ELF-1 (cell line): ENCODE results near the gene ZNRF1.

Experiments used
- DNase-seq: peaks from one replicate; pipeline ENCODE4 v3.0.0-alpha.2; 2016; ENCODE audit warnings: low read depth, low spot score

Gene ZNRF1

GRCh38 chr16:75147968-75148310 lies 149.1 kb downstream of the ZNRF1 start:
- DNase-seq, result no peak

- DNase-seq, result peak; percentile 96
Observed at GRCh38 chr16:75148311-75149195, 149.7 kb downstream of the ZNRF1 start, which contains the start of gene ZFP1. TSS of gene ZFP1 (plus strand) at chr16:75148524. CDS start at chr16:75152952, 4,428 bp downstream.

GRCh38 chr16:75151798-75152197 lies 153.0 kb downstream of the ZNRF1 start:
- no peak for DNase-seq

GRCh38 chr16:75152635-75153034 lies 153.8 kb downstream of the ZNRF1 start:
- no peak for DNase-seq

- no peak for DNase-seq
Observed at GRCh38 chr16:75160386-75160785, 161.6 kb downstream of the ZNRF1 start.
